Liver (tissue), 9 donors: ENCODE data around the gene UPK3A. TPM values are rescaled to one million over a fixed set of nuclear protein-coding genes. Genes with fewer than 3 reads are reported as not detected.

ENCODE experiments used
- DNase-seq: peaks from one replicate; pipeline ENCODE4 v3.0.0-alpha.2; 2017; ENCODE audit warnings: low spot score
- H3K27ac ChIP-seq, 2 donors: one replicate each; pipeline ENCODE4 v1.7.0; 2013; ENCODE audit warnings: inconsistent platforms in 2 of 2, low read length in 2 of 2, control low read depth in 1 of 2, low read depth in 1 of 2, mild to moderate bottlenecking in 1 of 2
- H3K27me3 ChIP-seq, 4 donors: one replicate each; pipeline versions ENCODE4 v1.6.1 to v1.7.0; 2013; ENCODE audit warnings: low read length in 3 of 4, inconsistent platforms in 1 of 4, mild to moderate bottlenecking in 1 of 4, moderate library complexity in 1 of 4; ENCODE audit not compliant: control insufficient read depth in 4 of 4, insufficient read depth in 4 of 4
- H3K36me3 ChIP-seq, 4 donors: one replicate each; pipeline versions ENCODE4 v1.6.1 to v1.7.0; 2013; ENCODE audit warnings: low read length in 3 of 4, mild to moderate bottlenecking in 3 of 4, low read depth in 1 of 4, moderate library complexity in 1 of 4; ENCODE audit not compliant: control insufficient read depth in 4 of 4, insufficient read depth in 3 of 4
- H3K4me1 ChIP-seq, 4 donors: one replicate each; pipeline versions ENCODE4 v1.6.1 to v1.7.0; 2013; ENCODE audit warnings: low read length in 3 of 4, mild to moderate bottlenecking in 3 of 4, moderate library complexity in 1 of 4; ENCODE audit not compliant: control insufficient read depth in 4 of 4, insufficient read depth in 4 of 4
- H3K4me3 ChIP-seq, 3 donors: one replicate each; pipeline versions ENCODE4 v1.6.1 to v1.7.0; 2013; ENCODE audit warnings: low read length in 3 of 3, control low read depth in 1 of 3, low read depth in 1 of 3, mild to moderate bottlenecking in 1 of 3
- H3K9ac ChIP-seq, 2 donors: one replicate each; pipeline ENCODE4 v1.7.0; 2013; ENCODE audit warnings: low read length in 2 of 2, mild to moderate bottlenecking in 2 of 2, moderate library complexity in 2 of 2, control low read depth in 1 of 2, low read depth in 1 of 2
- H3K9me3 ChIP-seq, 4 donors: one replicate each; pipeline versions ENCODE4 v1.6.1 to v1.7.0; 2013; ENCODE audit warnings: low read length in 3 of 4; ENCODE audit not compliant: control insufficient read depth in 4 of 4
- EGR1 ChIP-seq, 2 donors: IDR thresholded peaks; 2 replicates each; pipeline ENCODE4 v1.6.1; 2016 to 2018; ENCODE audit warnings: antibody characterized with exemption in 2 of 2, low read depth in 2 of 2
- FOXA1 ChIP-seq: IDR thresholded peaks from 2 replicates; pipeline ENCODE4 v1.6.1; 2016; ENCODE audit warnings: antibody characterized with exemption
- FOXA2 ChIP-seq: IDR thresholded peaks from 2 replicates; pipeline ENCODE4 v1.6.1; 2016; ENCODE audit warnings: antibody characterized with exemption
- GABPA ChIP-seq, 2 donors: IDR thresholded peaks in 1 of 2; conservative IDR thresholded peaks in 1 of 2; 2 replicates each; pipeline ENCODE4 v1.6.1; 2016; ENCODE audit warnings: antibody characterized with exemption in 2 of 2, mild to moderate bottlenecking in 1 of 2, moderate library complexity in 1 of 2
- HNF4A ChIP-seq, 2 donors: conservative IDR thresholded peaks; 2 replicates each; pipeline ENCODE4 v1.6.1; 2016; ENCODE audit warnings: antibody characterized with exemption in 2 of 2, mild to moderate bottlenecking in 2 of 2
- HNF4G ChIP-seq: IDR thresholded peaks from 2 replicates; pipeline ENCODE4 v1.6.1; 2016; ENCODE audit warnings: antibody characterized with exemption
- JUND ChIP-seq, 2 donors: IDR thresholded peaks; 2 replicates each; pipeline ENCODE4 v1.6.1; 2016; ENCODE audit warnings: antibody characterized with exemption in 2 of 2
- NR2F2 ChIP-seq: IDR thresholded peaks from 2 replicates; pipeline ENCODE4 v1.6.1; 2016; ENCODE audit warnings: antibody characterized with exemption
- RAD21 ChIP-seq, 2 donors: IDR thresholded peaks; 2 replicates each; pipeline ENCODE4 v1.6.1; 2016; ENCODE audit warnings: antibody characterized with exemption in 2 of 2, mild to moderate bottlenecking in 2 of 2
- TAF1 ChIP-seq: conservative IDR thresholded peaks from 2 replicates; pipeline ENCODE4 v1.6.1; 2016; ENCODE audit warnings: antibody characterized with exemption, mild to moderate bottlenecking
- YY1 ChIP-seq: IDR thresholded peaks from 2 replicates; pipeline ENCODE4 v1.6.1; 2016; ENCODE audit warnings: antibody characterized with exemption, mild to moderate bottlenecking
- WGBS: extraction: QIAGEN DNeasy Blood & Tissue Kit; methylation state at CpG from one replicate; pipeline ENCODE4 v1.1.7; 2013; 5-methylcytosine and 5-hydroxymethylcytosine counted together
- polyA plus RNA-seq, 2 donors: library from polyadenylated mRNA; stranded (reverse) in 1 of 2; unstranded in 1 of 2; fragments of 200-250 nt in 1 of 2; fragments of >200 nt in 1 of 2; fragmentation: Nextera tagmentation in 1 of 2; extraction: Ambion mirVana in 1 of 2; gene quantifications; one replicate each; pipeline versions ENCODE4 v1.2.1 to v1.2.3, GENCODE V29; 2013 to 2015
- total RNA-seq, 2 donors: library from RNA; depleted of rRNA; stranded (reverse); fragments of >200 nt; gene quantifications; one replicate each; pipeline ENCODE4 v1.2.3, GENCODE V29; 2014
- TF ChIP-seq, protein P1 (sequence below): IDR thresholded peaks from 2 replicates; pipeline ENCODE4 v1.6.1; 2016; ENCODE audit warnings: antibody characterized with exemption
- TF ChIP-seq, protein P2 (sequence below): IDR thresholded peaks from 2 replicates; pipeline ENCODE4 v1.6.1; 2016; ENCODE audit warnings: antibody characterized with exemption, mild to moderate bottlenecking
- TF ChIP-seq, protein P3 (sequence below): IDR thresholded peaks from 2 replicates; pipeline ENCODE4 v1.6.1; 2016; ENCODE audit warnings: antibody characterized with exemption
- TF ChIP-seq, protein P4 (sequence below): fragments of 150-350 bp; IDR thresholded peaks from 2 replicates; pipeline ENCODE4 v1.5.1; 2017; ENCODE audit warnings: improper control_type of control experiment, low read depth, low read length; ENCODE audit not compliant: missing input control
- TF ChIP-seq, protein P5 (sequence below): IDR thresholded peaks from 2 replicates; pipeline ENCODE4 v1.6.1; 2016; ENCODE audit warnings: antibody characterized with exemption
- donor health status: healthy.
- donor health status: healthy.
- donor health status: healthy.
- donor health status: healthy.
- donor health status: healthy.

UPK3A gene
- total and polyA plus RNA-seq, 4 donors, result 0.42 TPM; not detected in 3

DNA sequence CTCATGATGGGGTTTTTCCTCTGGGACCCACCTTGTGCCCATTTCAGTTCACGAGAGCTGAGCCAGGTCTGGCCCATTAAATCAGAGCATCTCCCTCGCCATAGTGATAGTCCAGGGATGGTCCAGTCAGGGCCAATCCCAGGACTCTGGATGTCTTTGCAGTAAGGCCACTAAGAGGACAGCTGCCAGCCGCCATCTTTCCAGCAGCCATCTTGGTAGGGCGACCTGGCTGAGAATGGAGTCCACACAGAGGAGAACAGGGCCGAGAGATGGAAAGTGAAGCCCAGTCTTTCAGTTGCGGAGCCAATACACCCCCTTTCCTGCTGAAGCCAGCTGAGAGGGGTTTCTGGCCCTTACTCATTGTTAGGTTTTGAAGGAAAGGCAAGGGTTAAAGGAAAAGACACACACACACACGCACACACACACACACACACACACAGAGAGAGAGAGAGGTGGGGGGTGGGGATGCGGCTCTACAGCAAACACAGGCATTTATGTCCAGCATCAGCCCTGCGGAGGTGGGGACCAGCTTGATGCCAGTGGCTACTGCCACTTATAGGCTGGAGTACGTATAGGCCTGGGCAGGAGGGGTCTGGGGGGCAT lies 31.6 kb upstream of the UPK3A start:
- no peak overlapping the region for H3K4me3 ChIP-seq
- peaks cover 3 to 7% (median 4%) of the 10 kb centered on the region in 4 donors for H3K4me1 ChIP-seq
- no peak overlapping the region for H3K27ac ChIP-seq
- no peaks in the 10 kb centered on the region for H3K9me3 ChIP-seq
- no peak for DNase-seq
- WGBS, result 86% methylated on average over 10 of the region's 10 CpGs
- no peaks in the 10 kb centered on the region for H3K27me3 ChIP-seq
- TF ChIP-seq, protein P1, sequence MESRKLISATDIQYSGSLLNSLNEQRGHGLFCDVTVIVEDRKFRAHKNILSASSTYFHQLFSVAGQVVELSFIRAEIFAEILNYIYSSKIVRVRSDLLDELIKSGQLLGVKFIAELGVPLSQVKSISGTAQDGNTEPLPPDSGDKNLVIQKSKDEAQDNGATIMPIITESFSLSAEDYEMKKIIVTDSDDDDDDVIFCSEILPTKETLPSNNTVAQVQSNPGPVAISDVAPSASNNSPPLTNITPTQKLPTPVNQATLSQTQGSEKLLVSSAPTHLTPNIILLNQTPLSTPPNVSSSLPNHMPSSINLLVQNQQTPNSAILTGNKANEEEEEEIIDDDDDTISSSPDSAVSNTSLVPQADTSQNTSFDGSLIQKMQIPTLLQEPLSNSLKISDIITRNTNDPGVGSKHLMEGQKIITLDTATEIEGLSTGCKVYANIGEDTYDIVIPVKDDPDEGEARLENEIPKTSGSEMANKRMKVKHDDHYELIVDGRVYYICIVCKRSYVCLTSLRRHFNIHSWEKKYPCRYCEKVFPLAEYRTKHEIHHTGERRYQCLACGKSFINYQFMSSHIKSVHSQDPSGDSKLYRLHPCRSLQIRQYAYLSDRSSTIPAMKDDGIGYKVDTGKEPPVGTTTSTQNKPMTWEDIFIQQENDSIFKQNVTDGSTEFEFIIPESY, result no peak
- TF ChIP-seq GABPA (IDR thresholded peaks at IDR 0.05 in 1 of 2, conservative IDR thresholded peaks at IDR 0.05 in 1 of 2), result no peak
- TF ChIP-seq YY1, result no peak
- TF ChIP-seq, protein P2, sequence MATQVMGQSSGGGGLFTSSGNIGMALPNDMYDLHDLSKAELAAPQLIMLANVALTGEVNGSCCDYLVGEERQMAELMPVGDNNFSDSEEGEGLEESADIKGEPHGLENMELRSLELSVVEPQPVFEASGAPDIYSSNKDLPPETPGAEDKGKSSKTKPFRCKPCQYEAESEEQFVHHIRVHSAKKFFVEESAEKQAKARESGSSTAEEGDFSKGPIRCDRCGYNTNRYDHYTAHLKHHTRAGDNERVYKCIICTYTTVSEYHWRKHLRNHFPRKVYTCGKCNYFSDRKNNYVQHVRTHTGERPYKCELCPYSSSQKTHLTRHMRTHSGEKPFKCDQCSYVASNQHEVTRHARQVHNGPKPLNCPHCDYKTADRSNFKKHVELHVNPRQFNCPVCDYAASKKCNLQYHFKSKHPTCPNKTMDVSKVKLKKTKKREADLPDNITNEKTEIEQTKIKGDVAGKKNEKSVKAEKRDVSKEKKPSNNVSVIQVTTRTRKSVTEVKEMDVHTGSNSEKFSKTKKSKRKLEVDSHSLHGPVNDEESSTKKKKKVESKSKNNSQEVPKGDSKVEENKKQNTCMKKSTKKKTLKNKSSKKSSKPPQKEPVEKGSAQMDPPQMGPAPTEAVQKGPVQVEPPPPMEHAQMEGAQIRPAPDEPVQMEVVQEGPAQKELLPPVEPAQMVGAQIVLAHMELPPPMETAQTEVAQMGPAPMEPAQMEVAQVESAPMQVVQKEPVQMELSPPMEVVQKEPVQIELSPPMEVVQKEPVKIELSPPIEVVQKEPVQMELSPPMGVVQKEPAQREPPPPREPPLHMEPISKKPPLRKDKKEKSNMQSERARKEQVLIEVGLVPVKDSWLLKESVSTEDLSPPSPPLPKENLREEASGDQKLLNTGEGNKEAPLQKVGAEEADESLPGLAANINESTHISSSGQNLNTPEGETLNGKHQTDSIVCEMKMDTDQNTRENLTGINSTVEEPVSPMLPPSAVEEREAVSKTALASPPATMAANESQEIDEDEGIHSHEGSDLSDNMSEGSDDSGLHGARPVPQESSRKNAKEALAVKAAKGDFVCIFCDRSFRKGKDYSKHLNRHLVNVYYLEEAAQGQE, result no peak
- no peak for TF ChIP-seq EGR1 (IDR thresholded peaks at IDR 0.05; ENCODE audit: low read depth in 2 of 2)
- no peak overlapping the region for H3K9ac ChIP-seq
- H3K36me3 ChIP-seq, result no peaks in the 10 kb centered on the region

DNA sequence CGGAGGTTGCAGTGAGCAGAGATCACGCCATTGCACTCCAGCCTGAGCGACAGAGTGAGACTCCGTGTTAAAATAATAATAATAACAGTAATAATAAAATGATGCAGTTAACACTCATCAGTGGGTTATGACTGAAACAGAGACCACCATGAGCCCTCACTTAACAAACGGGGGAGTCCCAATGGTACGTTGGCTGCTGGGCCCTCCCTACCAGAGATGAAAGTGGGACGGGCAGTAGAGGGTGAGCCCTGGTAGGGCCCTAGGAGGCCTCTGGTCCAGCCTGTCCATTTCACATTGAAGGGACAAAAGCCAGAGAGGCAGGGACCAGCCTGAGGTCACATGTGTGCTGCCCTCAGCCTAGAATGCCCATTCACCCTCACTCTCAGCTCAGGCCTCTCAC lies 30.4 kb upstream of the UPK3A start:
- 95% methylated on average over 7 of the region's 7 CpGs for WGBS
- DNase-seq, result no peak
- no peak overlapping the region for H3K27ac ChIP-seq

More for the DNA sequence above, 30.4 kb upstream of the UPK3A start:
- Histone ChIP-seq H3K27me3 (no peaks in the 10 kb centered on the region), H3K4me1 (no peaks in the 10 kb centered on the region), H3K9ac (no peak overlapping the region), H3K4me3 (no peak overlapping the region), H3K9me3 (no peaks in the 10 kb centered on the region), H3K36me3 (no peaks in the 10 kb centered on the region)
- TF ChIP-seq JUND (IDR thresholded peaks at IDR 0.05) (no peak), FOXA2 (no peak), HNF4A (conservative IDR thresholded peaks at IDR 0.05) (no peak), TAF1 (no peak), GABPA (IDR thresholded peaks at IDR 0.05 in 1 of 2, conservative IDR thresholded peaks at IDR 0.05 in 1 of 2) (no peak), NR2F2 (no peak), HNF4G (no peak), RAD21 (IDR thresholded peaks at IDR 0.05) (no peak), YY1 (no peak), FOXA1 (no peak)
- TF ChIP-seq, protein P2, result no peak
- TF ChIP-seq, protein P3, sequence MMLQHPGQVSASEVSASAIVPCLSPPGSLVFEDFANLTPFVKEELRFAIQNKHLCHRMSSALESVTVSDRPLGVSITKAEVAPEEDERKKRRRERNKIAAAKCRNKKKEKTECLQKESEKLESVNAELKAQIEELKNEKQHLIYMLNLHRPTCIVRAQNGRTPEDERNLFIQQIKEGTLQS, result no peak
- TF ChIP-seq, protein P4, sequence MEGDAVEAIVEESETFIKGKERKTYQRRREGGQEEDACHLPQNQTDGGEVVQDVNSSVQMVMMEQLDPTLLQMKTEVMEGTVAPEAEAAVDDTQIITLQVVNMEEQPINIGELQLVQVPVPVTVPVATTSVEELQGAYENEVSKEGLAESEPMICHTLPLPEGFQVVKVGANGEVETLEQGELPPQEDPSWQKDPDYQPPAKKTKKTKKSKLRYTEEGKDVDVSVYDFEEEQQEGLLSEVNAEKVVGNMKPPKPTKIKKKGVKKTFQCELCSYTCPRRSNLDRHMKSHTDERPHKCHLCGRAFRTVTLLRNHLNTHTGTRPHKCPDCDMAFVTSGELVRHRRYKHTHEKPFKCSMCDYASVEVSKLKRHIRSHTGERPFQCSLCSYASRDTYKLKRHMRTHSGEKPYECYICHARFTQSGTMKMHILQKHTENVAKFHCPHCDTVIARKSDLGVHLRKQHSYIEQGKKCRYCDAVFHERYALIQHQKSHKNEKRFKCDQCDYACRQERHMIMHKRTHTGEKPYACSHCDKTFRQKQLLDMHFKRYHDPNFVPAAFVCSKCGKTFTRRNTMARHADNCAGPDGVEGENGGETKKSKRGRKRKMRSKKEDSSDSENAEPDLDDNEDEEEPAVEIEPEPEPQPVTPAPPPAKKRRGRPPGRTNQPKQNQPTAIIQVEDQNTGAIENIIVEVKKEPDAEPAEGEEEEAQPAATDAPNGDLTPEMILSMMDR, result no peak
- TF ChIP-seq, protein P5, sequence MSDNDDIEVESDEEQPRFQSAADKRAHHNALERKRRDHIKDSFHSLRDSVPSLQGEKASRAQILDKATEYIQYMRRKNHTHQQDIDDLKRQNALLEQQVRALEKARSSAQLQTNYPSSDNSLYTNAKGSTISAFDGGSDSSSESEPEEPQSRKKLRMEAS, result no peak
